NCI-H2029 treated with DMSO at 0.1 percent for 48 hours (cell line): Measurements from ENCODE around the gene ZNF101.

Experiments
- DNase-seq: peaks from one replicate; lab custom pipeline; 2025; lab: John Stamatoyannopoulos, UW

Gene ZNF101

GRCh38 chr19:19711934-19712828 is 43.5 kb downstream of the ZNF101 start:
- DNase-seq: no peak

GRCh38 chr19:19719798-19720197 is 51.2 kb downstream of the ZNF101 start:
- DNase-seq: no peak

GRCh38 chr19:19721896-19722295 is 53.3 kb downstream of the ZNF101 start:
- no peak for DNase-seq

- DNase-seq: peak; percentile 84
Observed at GRCh38 chr19:19732579-19733501, 64.2 kb downstream of the ZNF101 start, which contains the start of gene ZNF14. TSS of gene ZNF14 (minus strand) at chr19:19733112. CDS start at chr19:19732958, 154 bp downstream.
